HFF-Myc (cell line): ENCODE results near the gene PRRC2B.

Experiments used
- DNase-seq: peaks from one replicate; pipeline ENCODE4 v3.0.0-alpha.2; 2011; ENCODE audit warnings: low read depth; ENCODE audit errors: extremely low read depth
- H3K4me3 ChIP-seq: replicated peaks from 2 replicates; pipeline ENCODE4 v1.5.1; 2011; ENCODE audit warnings: low read depth, mild to moderate bottlenecking, control low read depth, low read length
- TF ChIP-seq, protein P1 (sequence below): IDR thresholded peaks from 2 replicates; pipeline ENCODE4 v1.5.1; 2012; ENCODE audit warnings: mild to moderate bottlenecking, low read depth, low read length, control low read depth; ENCODE audit errors: missing control alignments

PRRC2B gene

DNA sequence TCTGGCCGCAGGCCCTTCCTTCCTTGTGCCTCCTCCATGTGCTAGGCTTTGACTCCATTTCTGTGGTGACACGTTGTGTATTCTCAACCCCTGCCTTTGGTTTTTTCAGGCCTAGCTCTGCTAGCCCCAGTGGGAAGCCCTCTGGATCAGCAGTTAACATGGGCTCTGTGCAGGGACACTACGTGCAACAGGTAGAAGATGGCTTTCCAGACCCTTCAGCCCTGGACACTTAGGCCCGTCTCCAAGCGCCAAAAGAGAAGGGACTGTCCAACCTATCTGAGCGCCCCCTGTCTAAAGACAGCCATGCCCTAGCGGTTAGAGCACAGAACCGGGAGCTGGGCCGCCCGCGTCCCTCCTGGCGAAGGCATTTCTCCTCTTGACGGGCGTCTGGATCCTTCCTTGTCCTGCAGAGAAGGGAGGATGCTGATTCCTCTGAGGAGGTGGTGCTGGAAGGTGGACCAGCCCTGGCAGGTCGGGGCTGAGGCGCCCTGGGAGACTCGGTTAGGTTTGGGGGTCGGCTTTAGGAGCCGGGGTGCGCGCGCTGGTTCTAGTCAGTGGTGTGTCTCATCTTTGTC is 100.5 kb downstream of the PRRC2B start:
- no peak for DNase-seq
- TF ChIP-seq, protein P1, sequence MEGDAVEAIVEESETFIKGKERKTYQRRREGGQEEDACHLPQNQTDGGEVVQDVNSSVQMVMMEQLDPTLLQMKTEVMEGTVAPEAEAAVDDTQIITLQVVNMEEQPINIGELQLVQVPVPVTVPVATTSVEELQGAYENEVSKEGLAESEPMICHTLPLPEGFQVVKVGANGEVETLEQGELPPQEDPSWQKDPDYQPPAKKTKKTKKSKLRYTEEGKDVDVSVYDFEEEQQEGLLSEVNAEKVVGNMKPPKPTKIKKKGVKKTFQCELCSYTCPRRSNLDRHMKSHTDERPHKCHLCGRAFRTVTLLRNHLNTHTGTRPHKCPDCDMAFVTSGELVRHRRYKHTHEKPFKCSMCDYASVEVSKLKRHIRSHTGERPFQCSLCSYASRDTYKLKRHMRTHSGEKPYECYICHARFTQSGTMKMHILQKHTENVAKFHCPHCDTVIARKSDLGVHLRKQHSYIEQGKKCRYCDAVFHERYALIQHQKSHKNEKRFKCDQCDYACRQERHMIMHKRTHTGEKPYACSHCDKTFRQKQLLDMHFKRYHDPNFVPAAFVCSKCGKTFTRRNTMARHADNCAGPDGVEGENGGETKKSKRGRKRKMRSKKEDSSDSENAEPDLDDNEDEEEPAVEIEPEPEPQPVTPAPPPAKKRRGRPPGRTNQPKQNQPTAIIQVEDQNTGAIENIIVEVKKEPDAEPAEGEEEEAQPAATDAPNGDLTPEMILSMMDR = no peak
- H3K4me3 ChIP-seq = no peak overlapping the region

DNA sequence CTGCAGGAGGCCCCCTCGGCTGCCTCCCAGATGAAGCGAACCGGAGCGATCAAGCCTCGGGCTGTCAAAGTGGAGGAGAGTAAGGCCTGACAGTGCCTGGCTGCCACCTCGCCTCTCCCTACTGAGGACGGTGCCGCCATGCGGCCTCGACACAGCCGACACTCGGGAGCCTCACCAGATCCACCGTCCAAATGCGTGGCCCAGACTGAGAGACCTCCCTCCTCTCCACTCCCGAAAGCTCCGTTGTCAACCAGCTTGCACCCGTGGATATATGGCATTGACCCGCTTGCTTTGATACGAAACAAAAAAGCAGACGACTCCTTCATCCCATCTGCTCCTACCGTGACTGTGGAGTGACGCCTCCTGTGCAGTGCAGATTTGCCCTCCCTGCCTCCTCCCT is 101.9 kb downstream of the PRRC2B start:
- TF ChIP-seq, protein P1 = no peak
- H3K4me3 ChIP-seq = no peak overlapping the region
- no peak for DNase-seq

DNA sequence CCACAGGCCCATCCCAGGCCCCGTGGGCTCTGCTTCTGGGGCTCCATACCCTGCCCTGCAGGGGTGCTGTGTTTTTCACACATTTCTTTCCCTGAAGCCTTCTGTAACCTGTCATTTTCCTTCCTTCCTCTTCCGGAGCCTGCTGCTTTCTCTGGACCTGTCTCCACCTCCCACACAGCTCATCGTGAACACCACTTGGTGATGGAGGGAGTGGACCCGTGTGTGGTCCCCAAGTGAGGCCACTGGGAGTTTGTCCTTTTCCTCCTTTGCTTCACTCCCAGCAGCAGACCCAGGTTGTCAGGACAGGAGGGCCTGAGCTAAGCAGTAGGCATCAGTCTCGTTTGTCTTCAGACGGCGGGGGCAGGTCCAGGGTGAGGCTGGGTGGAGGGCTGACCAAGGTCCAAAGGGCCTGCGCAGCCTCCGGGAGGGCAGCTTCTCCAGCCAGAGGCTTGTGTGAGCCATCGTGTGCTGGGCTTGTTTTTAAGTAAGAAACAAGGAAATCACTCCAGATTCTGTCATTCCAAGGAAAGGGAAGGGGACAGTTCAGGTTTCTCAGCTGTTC is 103.0 kb downstream of the PRRC2B start:
- no peak for DNase-seq
- TF ChIP-seq, protein P1 = no peak
- H3K4me3 ChIP-seq = no peak overlapping the region

DNA sequence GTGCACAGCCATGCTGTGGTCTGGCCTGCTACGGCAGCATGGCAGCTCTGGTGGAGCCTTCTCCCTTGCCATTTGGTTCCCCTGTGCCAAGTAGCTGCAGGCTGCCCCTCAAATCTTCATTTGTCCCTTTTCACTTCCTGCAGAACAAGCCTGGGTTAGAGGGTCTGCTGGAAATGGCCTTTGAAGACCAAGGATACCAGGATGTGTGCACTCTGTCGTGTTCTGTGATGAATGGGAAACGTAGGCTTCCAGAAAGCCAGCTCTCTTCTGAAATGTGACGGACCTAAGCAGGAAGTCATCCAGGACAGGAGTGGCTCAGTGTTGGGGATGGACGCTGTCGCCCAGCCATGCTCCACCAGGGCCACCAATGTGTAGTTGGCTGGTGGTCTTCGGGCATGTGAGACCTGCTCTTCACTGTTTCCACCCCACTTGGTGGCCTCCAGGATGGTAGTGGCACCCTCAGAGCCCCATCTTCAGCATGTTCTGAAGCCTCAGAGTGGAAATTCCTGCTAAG is 105.4 kb downstream of the PRRC2B start:
- TF ChIP-seq, protein P1 = no peak
- DNase-seq = no peak
- H3K4me3 ChIP-seq = no peak overlapping the region

DNA sequence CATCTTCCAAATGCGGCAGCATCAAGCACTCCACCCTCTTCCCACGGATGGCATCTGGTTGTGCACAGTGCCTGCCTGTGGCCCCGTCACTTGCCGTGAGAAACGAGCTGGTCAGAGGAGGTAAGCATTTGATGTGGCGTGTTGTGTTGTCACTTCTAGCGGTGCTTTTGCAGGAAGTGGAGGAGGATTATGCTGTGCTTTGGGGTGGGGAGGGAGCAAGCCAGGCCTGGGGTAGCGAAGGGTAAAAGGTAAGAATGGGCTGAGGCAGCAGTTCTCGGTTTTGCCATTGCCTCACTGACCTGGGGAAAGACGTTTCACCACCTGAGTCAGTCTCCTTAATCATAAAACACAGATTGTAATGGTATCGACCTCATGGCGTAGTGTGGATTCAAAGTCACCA is 106.5 kb downstream of the PRRC2B start:
- no peak overlapping the region for H3K4me3 ChIP-seq
- TF ChIP-seq, protein P1 = no peak
- DNase-seq = no peak

DNA sequence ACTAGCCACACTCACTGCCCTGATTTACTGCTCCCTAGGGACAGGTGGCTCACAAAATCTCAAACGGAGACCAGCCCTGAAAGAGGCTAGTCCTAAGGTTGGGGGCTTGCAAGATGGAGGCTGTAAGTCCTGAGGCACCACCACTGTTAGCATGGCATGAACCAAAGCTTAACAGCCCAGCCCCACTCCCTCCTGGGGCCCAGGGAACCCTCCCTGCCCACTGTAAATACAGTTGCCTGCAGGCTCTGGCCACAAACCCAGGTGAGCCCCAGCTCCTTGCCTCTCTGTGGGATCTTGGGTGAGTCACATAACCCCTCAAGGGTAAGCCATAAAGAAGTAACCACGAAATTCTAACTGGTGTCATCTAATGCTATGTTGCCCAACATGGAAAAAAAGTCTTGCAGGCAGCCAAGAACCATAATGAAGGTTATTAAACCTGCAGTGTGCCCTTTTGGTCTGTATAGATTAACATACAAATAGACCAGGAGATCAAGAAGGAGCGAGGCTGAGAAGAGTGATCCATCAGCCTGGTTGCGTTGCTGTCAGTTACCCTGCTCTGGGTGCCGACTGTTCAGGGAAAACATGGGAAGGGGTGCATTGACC is 107.2 kb downstream of the PRRC2B start:
- DNase-seq = no peak
- TF ChIP-seq, protein P1 = no peak

More for the DNA sequence above, 107.2 kb downstream of the PRRC2B start:
- H3K4me3 ChIP-seq = no peak overlapping the region
